Measurements from ENCODE around the gene SLC11A1.

SLC11A1 gene

DNA sequence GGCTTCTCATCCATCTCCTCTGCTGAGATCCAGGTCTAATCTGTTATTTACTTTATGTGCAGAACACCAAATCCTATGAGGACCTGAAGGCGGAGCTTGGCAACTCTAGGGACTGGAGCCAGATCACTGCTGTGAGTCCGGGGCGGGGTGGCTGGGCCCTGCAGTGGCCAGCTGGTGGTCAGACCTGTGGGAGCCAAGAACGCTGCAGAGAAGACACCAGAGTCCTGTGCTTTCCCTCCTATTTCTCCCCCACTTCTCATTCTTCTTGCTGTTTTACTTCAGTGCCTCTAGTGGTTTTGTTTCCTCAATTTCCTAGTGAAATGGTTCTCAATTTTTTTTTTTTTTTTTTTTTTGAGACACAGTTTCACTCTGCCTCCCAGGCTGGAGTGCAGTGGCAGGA, 56.5 kb downstream of the SLC11A1 start:
- no peak for DNase-seq

DNA sequence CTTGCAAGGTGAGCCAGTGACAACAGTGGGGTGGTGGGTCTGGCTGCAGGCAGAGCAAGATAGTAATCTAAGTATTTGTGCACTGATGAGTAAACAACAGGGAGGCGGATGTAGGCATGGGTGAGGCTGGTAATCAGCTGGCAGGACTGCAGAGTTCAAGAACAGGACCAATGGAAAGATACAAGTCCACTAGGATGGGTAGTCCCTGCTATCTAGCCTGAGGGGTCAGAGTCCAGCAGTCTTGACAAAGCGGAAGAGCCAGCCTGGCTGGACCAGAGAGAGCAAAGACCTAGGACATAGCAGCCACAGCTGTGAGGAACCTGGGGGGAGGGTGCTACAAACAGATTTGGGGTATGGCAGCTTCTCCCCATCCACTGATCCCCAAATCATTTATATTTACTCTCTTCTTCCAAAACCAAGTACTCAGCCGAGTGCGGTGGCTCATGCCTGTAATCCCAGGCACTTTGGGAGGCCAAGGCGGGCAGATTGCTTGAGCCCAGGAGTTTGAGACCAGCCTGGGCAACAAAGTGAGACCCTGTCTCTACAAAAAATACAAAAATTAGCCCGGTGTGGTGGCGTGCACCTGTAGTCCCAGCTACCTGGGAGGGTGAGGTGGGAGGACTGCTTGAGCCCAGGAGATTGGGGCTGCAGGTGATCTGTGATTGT, 62.8 kb downstream of the SLC11A1 start:
- DNase-seq, result no peak

GRCh38 chr2:218445602-218446001, 63.5 kb downstream of the SLC11A1 start:
- no peak for DNase-seq

Measured in NCI-H510A treated with DMSO at 0.1 percent for 48 hours (cell line).